ENCODE measurements around the gene OGDHL. TPM values are rescaled to one million over a fixed set of nuclear protein-coding genes. Genes with fewer than 3 reads are reported as not detected.
A peak's percentile ranks its signal among the peaks of the same experiment; 100 is the strongest.

The OGDHL gene
- total and polyA plus RNA-seq, 8 donors = 0.31 to 26.8 (median 3.7) TPM; not detected in 1

- Histone ChIP-seq H3K9me3 (no peaks in the 10 kb centered on the region), H3K4me3 (no peak overlapping the region), H3K4me1 (no peaks in the 10 kb centered on the region), H3K27ac (no peak overlapping the region), H3K36me3 (no peaks in the 10 kb centered on the region), H3K27me3 (no peaks in the 10 kb centered on the region)
- 86 to 96% (median 92%) methylated on average over 3 to 5 of the region's 5 CpGs for WGBS, 5 donors
- DNase-seq = no peak
- intact Hi-C loops (cut with DNase I; ENCODE audit: low total_unique reads) = no loop called here
- TF ChIP-seq CTCF (IDR thresholded peaks at IDR 0.05) (no peak), POLR2AphosphoS5 (IDR thresholded peaks at IDR 0.05) (no peak), EP300 (IDR thresholded peaks at IDR 0.05) (no peak), POLR2A (IDR thresholded peaks at IDR 0.05) (no peak)
Observed at GRCh38 chr10:49736564-49737113, 25.5 kb downstream of the OGDHL start.

GRCh38 chr10:49735848-49736563 lies 26.1 kb downstream of the OGDHL start:
- H3K4me3 ChIP-seq = no peak overlapping the region
- DNase-seq = peak in 1 of 2 donors; percentile 21
- no peaks in the 10 kb centered on the region for H3K36me3 ChIP-seq
- no peaks in the 10 kb centered on the region for H3K27me3 ChIP-seq
- no peaks in the 10 kb centered on the region for H3K9me3 ChIP-seq
- H3K4me1 ChIP-seq = no peaks in the 10 kb centered on the region
- 89 to 95% (median 92%) methylated on average over 20 to 23 of the region's 23 CpGs for WGBS, 5 donors
- TF ChIP-seq EP300 (IDR thresholded peaks at IDR 0.05) (no peak), POLR2A (IDR thresholded peaks at IDR 0.05) (no peak), POLR2AphosphoS5 (IDR thresholded peaks at IDR 0.05) (no peak), CTCF (IDR thresholded peaks at IDR 0.05) (no peak)
- intact Hi-C loops (cut with DNase I; ENCODE audit: low total_unique reads) = no loop called here
- no peak overlapping the region for H3K27ac ChIP-seq

- H3K4me1 ChIP-seq = no peaks in the 10 kb centered on the region
- WGBS, 5 donors = 53 to 78% (median 69%) methylated on average over 5 to 11 of the region's 11 CpGs
- H3K4me3 ChIP-seq = no peak overlapping the region
- no peak for TF ChIP-seq CTCF (IDR thresholded peaks at IDR 0.05)
- TF ChIP-seq EP300 (IDR thresholded peaks at IDR 0.05) = no peak
- no peaks in the 10 kb centered on the region for H3K9me3 ChIP-seq
- intact Hi-C loops (cut with DNase I; ENCODE audit: low total_unique reads) = no loop called here
- DNase-seq = peak in 1 of 2 donors; percentile 25
- H3K27me3 ChIP-seq = no peaks in the 10 kb centered on the region
- no peak overlapping the region for H3K27ac ChIP-seq
- H3K36me3 ChIP-seq = no peaks in the 10 kb centered on the region
Observed at GRCh38 chr10:49735161-49735560, 27.0 kb downstream of the OGDHL start.

- no peak for TF ChIP-seq POLR2A (IDR thresholded peaks at IDR 0.05)
- TF ChIP-seq CTCF (IDR thresholded peaks at IDR 0.05) = no peak
- no peak for TF ChIP-seq EP300 (IDR thresholded peaks at IDR 0.05)
- TF ChIP-seq POLR2AphosphoS5 (IDR thresholded peaks at IDR 0.05) = no peak
- Histone ChIP-seq H3K36me3 (no peaks in the 10 kb centered on the region), H3K27me3 (no peaks in the 10 kb centered on the region), H3K4me1 (no peaks in the 10 kb centered on the region), H3K4me3 (no peak overlapping the region), H3K9me3 (no peaks in the 10 kb centered on the region), H3K27ac (no peak overlapping the region)
- WGBS, 5 donors = 36 to 74% (median 44%) methylated on average over 10 of the region's 10 CpGs
- intact Hi-C loops (cut with DNase I; ENCODE audit: low total_unique reads) = no loop called here
- peak in 1 of 2 donors; percentile 17 for DNase-seq
Observed at GRCh38 chr10:49734676-49735075, 27.4 kb downstream of the OGDHL start.

Data from stomach (tissue), 9 donors.